GM19023 (cell line): Measurements from ENCODE around the gene NMRK2.
A peak's percentile ranks its signal among the peaks of the same experiment; 100 is the strongest.
"Not testable (repeated sequence)": the region's sequence is repeated elsewhere in the genome, so short reads cannot be mapped to it uniquely, and the experiment has no call there.

Source experiments
- ATAC-seq: cut with Tn5 transposase; IDR thresholded peaks from one replicate; pipeline ENCODE4 v1.9.1; 2021; ENCODE audit warnings: mild to moderate bottlenecking, moderate library complexity; ENCODE audit not compliant: unreplicated experiment

The NMRK2 gene

GRCh38 chr19:3963458-3964255 lies 30.8 kb downstream of the NMRK2 start:
- no peak for ATAC-seq

- no peak for ATAC-seq
These were observed 31.7 kb downstream of the NMRK2 start for GRCh38 chr19:3964256-3965194.

GRCh38 chr19:3966051-3967017 lies 33.5 kb downstream of the NMRK2 start:
- no peak for ATAC-seq

GRCh38 chr19:3967983-3968382 lies 35.1 kb downstream of the NMRK2 start:
- not testable (repeated sequence) for ATAC-seq

- ATAC-seq = no peak
These were observed 35.9 kb downstream of the NMRK2 start for GRCh38 chr19:3968556-3969434.

GRCh38 chr19:3969435-3970312 lies 36.8 kb downstream of the NMRK2 start:
- no peak for ATAC-seq

- ATAC-seq = no peak
These were observed 37.5 kb downstream of the NMRK2 start for GRCh38 chr19:3970313-3970807.

GRCh38 chr19:3970808-3971598 lies 38.1 kb downstream of the NMRK2 start, which contains the start of gene DAPK3:
TSS of gene DAPK3 (minus strand) at chr19:3971099. CDS start at chr19:3969735, 1,364 bp downstream.
- ATAC-seq = peak; percentile 96

- no peak for ATAC-seq
These were observed 42.3 kb downstream of the NMRK2 start for GRCh38 chr19:3975144-3975543.

- ATAC-seq = no peak
These were observed 42.8 kb downstream of the NMRK2 start for GRCh38 chr19:3975637-3976087.

- ATAC-seq = no peak
These were observed 43.8 kb downstream of the NMRK2 start for GRCh38 chr19:3976495-3977241.

- no peak for ATAC-seq
These were observed 44.6 kb downstream of the NMRK2 start for GRCh38 chr19:3977242-3978143.

GRCh38 chr19:3978145-3978544 lies 45.3 kb downstream of the NMRK2 start:
- no peak for ATAC-seq

GRCh38 chr19:3979289-3979673 lies 46.4 kb downstream of the NMRK2 start:
- no peak for ATAC-seq

GRCh38 chr19:3979674-3980352 lies 46.9 kb downstream of the NMRK2 start:
- no peak for ATAC-seq
